Calu3 (cell line): Measurements from ENCODE around the gene BCL2L11. TPM values are rescaled to one million over a fixed set of nuclear protein-coding genes. Genes with fewer than 3 reads are reported as not detected.

Experiments used
- BruUV-seq: library from RNA; stranded (reverse); fragments of 400-500 nt; replicated peaks from 2 replicates; lab custom pipeline; 2021; lab: Mats Ljungman, UMichigan
- CTCF ChIA-PET: fragments of 300-600 bp; sonication (Branson Sonifier 250); formaldehyde crosslinking; loops from one replicate; lab custom pipeline; 2022; ENCODE audit warnings: antibody characterized with exemption; lab: Charles Lee
- DNase-seq: peaks from one replicate; pipeline ENCODE4 v3.0.0; 2022
- H3K27ac Mint-ChIP-seq: one replicate; pipeline ENCODE4 v1.8.0; 2022; ENCODE audit warnings: mixed read lengths; ENCODE audit not compliant: unreplicated experiment
- H3K27me3 Mint-ChIP-seq: one replicate; pipeline ENCODE4 v1.8.0; 2022; ENCODE audit warnings: mixed read lengths; ENCODE audit not compliant: unreplicated experiment
- H3K36me3 Mint-ChIP-seq: one replicate; pipeline ENCODE4 v1.8.0; 2022; ENCODE audit warnings: mild to moderate bottlenecking, moderate library complexity, mixed read lengths; ENCODE audit not compliant: insufficient read depth, unreplicated experiment
- H3K4me1 Mint-ChIP-seq: one replicate; pipeline ENCODE4 v1.8.0; 2022; ENCODE audit warnings: mild to moderate bottlenecking, low read depth, mixed read lengths; ENCODE audit not compliant: unreplicated experiment
- H3K4me3 Mint-ChIP-seq: one replicate; pipeline ENCODE4 v1.8.0; 2022; ENCODE audit warnings: mild to moderate bottlenecking, low read depth, moderate library complexity, mixed read lengths; ENCODE audit not compliant: unreplicated experiment
- H3K9me3 Mint-ChIP-seq: one replicate; pipeline ENCODE4 v1.8.0; 2022; ENCODE audit warnings: low read depth, mixed read lengths; ENCODE audit not compliant: unreplicated experiment
- CTCF ChIP-seq: fragments of 200-600 bp; IDR thresholded peaks from one replicate; pipeline ENCODE4 v1.8.0; 2022; ENCODE audit warnings: antibody characterized with exemption; ENCODE audit not compliant: unreplicated experiment
- intact Hi-C: fragments of 100-400 bp; cut with micrococcal nuclease; formaldehyde crosslinking; loops from one replicate; pipeline ENCODE4 v1.10.0; 2022; ENCODE audit not compliant: unreplicated experiment
- total RNA-seq: library from RNA; stranded (reverse); gene quantifications from 2 replicates; pipeline ENCODE4 v1.2.3, GENCODE V29; 2022

BCL2L11 gene
- total RNA-seq, 1 experiment from 2014 or later: 18.4 TPM

GRCh38 chr2:111157798-111158197, 37.1 kb downstream of the BCL2L11 start:
- intact Hi-C loops: no loop called here
- Mint-ChIP-seq H3K4me3 (no peak overlapping the region), H3K4me1 (peaks cover 19% of the 10 kb centered on the region), H3K27me3 (no peaks in the 10 kb centered on the region), H3K36me3 (peaks cover 4% of the 10 kb centered on the region), H3K27ac (no peak overlapping the region), H3K9me3 (no peaks in the 10 kb centered on the region)
- CTCF ChIA-PET: interaction anchor here (0.5 kb wide), 1 partner anchor 20 kb away, joined by 3 read pairs; no protein-coding TSS in a partner anchor
- DNase-seq: no peak
- no TSS peak for BruUV-seq
- no peak for TF ChIP-seq CTCF

GRCh38 chr2:111159641-111160040, 38.9 kb downstream of the BCL2L11 start:
- DNase-seq: no peak
- H3K4me1 Mint-ChIP-seq: peaks cover 17% of the 10 kb centered on the region
- TF ChIP-seq CTCF: no peak
- H3K27me3 Mint-ChIP-seq: no peaks in the 10 kb centered on the region
- H3K4me3 Mint-ChIP-seq: no peak overlapping the region
- no peaks in the 10 kb centered on the region for H3K9me3 Mint-ChIP-seq
- H3K36me3 Mint-ChIP-seq: peaks cover 4% of the 10 kb centered on the region
- intact Hi-C loops: no loop called here
- BruUV-seq: no TSS peak
- H3K27ac Mint-ChIP-seq: no peak overlapping the region
- CTCF ChIA-PET: no interaction called here

- no peaks in the 10 kb centered on the region for H3K27me3 Mint-ChIP-seq
- TF ChIP-seq CTCF: no peak
- peaks cover 4% of the 10 kb centered on the region for H3K36me3 Mint-ChIP-seq
- BruUV-seq: no TSS peak
- no peak for DNase-seq
- peaks cover 6% of the 10 kb centered on the region for H3K4me1 Mint-ChIP-seq
- no peak overlapping the region for H3K27ac Mint-ChIP-seq
- H3K4me3 Mint-ChIP-seq: no peak overlapping the region
- H3K9me3 Mint-ChIP-seq: no peaks in the 10 kb centered on the region
- intact Hi-C loops: no loop called here
- CTCF ChIA-PET: no interaction called here
These were observed 40.0 kb downstream of the BCL2L11 start for GRCh38 chr2:111160758-111161157.

- DNase-seq: no peak
- H3K27me3 Mint-ChIP-seq: no peaks in the 10 kb centered on the region
- H3K36me3 Mint-ChIP-seq: peaks cover 4% of the 10 kb centered on the region
- TF ChIP-seq CTCF: no peak
- BruUV-seq: no TSS peak
- H3K9me3 Mint-ChIP-seq: no peaks in the 10 kb centered on the region
- CTCF ChIA-PET: no interaction called here
- H3K4me1 Mint-ChIP-seq: no peaks in the 10 kb centered on the region
- no peak overlapping the region for H3K27ac Mint-ChIP-seq
- no peak overlapping the region for H3K4me3 Mint-ChIP-seq
- intact Hi-C loops: no loop called here
These were observed 41.3 kb downstream of the BCL2L11 start for GRCh38 chr2:111161971-111162370.
